B cell (primary cell): Measurements from ENCODE around the gene NBL1.

Experiments used
- CTCF ChIP-seq: fragments of 200-600 bp; IDR thresholded peaks from one replicate; pipeline ENCODE4 v1.8.0; 2022; ENCODE audit warnings: antibody characterized with exemption, mild to moderate bottlenecking
- EZH2 ChIP-seq: IDR thresholded peaks from 2 replicates; pipeline ENCODE4 v1.6.1; 2012; ENCODE audit warnings: borderline replicate concordance, low read depth, mild to moderate bottlenecking, moderate library complexity, low read length; ENCODE audit not compliant: insufficient read depth, poor library complexity, severe bottlenecking

DNA sequence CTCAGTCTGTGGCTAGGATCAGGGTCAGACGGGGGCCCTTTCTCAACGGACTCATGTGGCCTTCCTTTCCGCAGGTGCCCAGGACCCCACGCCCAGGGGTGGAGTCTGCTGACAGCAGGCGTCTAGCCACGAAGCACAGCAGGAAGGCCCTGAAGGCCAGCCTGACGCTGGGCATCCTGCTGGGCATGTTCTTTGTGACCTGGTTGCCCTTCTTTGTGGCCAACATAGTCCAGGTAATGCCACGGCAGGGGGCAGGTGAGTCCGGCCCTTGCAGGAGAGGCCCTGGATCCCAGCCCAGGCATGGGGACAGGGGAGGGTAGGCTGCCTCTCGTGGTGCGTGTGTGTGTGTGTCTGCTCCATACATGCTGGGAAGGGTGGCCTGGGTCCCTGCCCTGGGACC, 34.4 kb downstream of the NBL1 start:
- TF ChIP-seq CTCF (no peak), EZH2 (no peak)
